Suprapubic skin (tissue), 4 donors: ENCODE data around the gene MTSS2. TPM values are rescaled to one million over a fixed set of nuclear protein-coding genes. Genes with fewer than 3 reads are reported as not detected.

Experiments used
- DNase-seq, 2 donors: peaks; one replicate each; pipeline ENCODE4 v3.0.0-alpha.2; 2019; ENCODE audit warnings: low spot score in 2 of 2
- H3K27ac ChIP-seq: fragments of 200-600 bp; sonication (generic); one replicate; pipeline ENCODE4 v1.5.1; 2019
- H3K27me3 ChIP-seq: fragments of 200-600 bp; sonication (generic); one replicate; pipeline ENCODE4 v1.5.1; 2019
- H3K36me3 ChIP-seq: fragments of 200-600 bp; sonication (generic); one replicate; pipeline ENCODE4 v1.5.1; 2019
- H3K4me1 ChIP-seq: fragments of 200-600 bp; sonication (generic); one replicate; pipeline ENCODE4 v1.5.1; 2019
- H3K4me3 ChIP-seq: fragments of 200-600 bp; sonication (generic); one replicate; pipeline ENCODE4 v1.5.1; 2019; ENCODE audit warnings: mild to moderate bottlenecking
- H3K9me3 ChIP-seq: fragments of 200-600 bp; sonication (generic); one replicate; pipeline ENCODE4 v1.5.1; 2019
- CTCF ChIP-seq, 2 donors: fragments of 200-600 bp in 1 of 2; fragments of 450-650 bp in 1 of 2; sonication (generic) in 1 of 2; IDR thresholded peaks; one replicate each; pipeline ENCODE4 v1.5.1; 2016 to 2019; ENCODE audit warnings: antibody characterized with exemption in 2 of 2, mild to moderate bottlenecking in 1 of 2, moderate library complexity in 1 of 2
- EP300 ChIP-seq: sonication (generic); formaldehyde crosslinking; IDR thresholded peaks from one replicate; pipeline ENCODE4 v1.6.1; 2017; ENCODE audit warnings: antibody characterized with exemption
- POLR2A ChIP-seq, 2 donors: fragments of 450-650 bp; IDR thresholded peaks; one replicate each; pipeline ENCODE4 v1.6.1; 2017; ENCODE audit warnings: antibody characterized with exemption in 2 of 2, mild to moderate bottlenecking in 2 of 2, moderate library complexity in 2 of 2
- POLR2AphosphoS5 ChIP-seq, 3 donors: sonication (generic); formaldehyde crosslinking; IDR thresholded peaks; one replicate each; pipeline ENCODE4 v1.6.1; 2017; ENCODE audit warnings: antibody characterized with exemption in 3 of 3
- WGBS: methylation state at CpG from one replicate; pipeline ENCODE4 v1.1.5; 2018; 5-methylcytosine and 5-hydroxymethylcytosine counted together
- total RNA-seq, 4 donors: library from RNA; depleted of rRNA; stranded (reverse); fragments of >200 nt; gene quantifications; one replicate each; pipeline ENCODE4 v1.1.0, GENCODE V29; 2016

MTSS2 gene
- total RNA-seq, 4 donors from 2014 or later: 30.1 to 58.7 (median 42.6) TPM

- H3K4me3 ChIP-seq: no peak overlapping the region
- WGBS: 76% methylated on average over 5 of the region's 5 CpGs
- no peaks in the 10 kb centered on the region for H3K9me3 ChIP-seq
- TF ChIP-seq POLR2AphosphoS5 (IDR thresholded peaks at IDR 0.05) (no peak), EP300 (no peak), POLR2A (IDR thresholded peaks at IDR 0.05) (no peak), CTCF (IDR thresholded peaks at IDR 0.05) (no peak)
- peaks cover 9% of the 10 kb centered on the region for H3K4me1 ChIP-seq
- no peak overlapping the region for H3K27ac ChIP-seq
- no peak for DNase-seq
- H3K27me3 ChIP-seq: no peaks in the 10 kb centered on the region
- H3K36me3 ChIP-seq: peaks cover 25% of the 10 kb centered on the region
Observed at GRCh38 chr16:70658921-70659320, 26.9 kb downstream of the MTSS2 start.

DNA sequence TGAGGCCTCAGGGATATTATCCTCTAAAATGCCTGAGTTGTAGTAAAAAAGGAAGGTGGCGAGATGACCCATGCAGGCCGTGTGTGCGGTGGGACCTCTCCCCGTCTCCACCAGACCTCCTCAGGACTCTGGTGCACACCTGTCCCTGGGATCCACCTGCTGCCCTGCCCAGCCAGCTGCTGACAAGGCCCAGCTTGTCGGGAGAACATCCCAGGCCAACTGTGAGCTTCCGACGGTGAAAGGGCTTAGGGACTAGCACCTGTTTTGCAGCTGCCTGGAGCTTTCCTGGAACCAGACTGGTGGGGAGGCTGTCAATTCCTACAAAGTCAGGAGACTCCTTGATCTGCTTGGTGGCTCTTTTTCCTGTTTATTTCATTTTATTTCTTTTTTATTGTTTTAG is 27.9 kb downstream of the MTSS2 start:
- Histone ChIP-seq H3K9me3 (no peaks in the 10 kb centered on the region), H3K36me3 (peaks cover 15% of the 10 kb centered on the region), H3K27ac (no peak overlapping the region), H3K4me3 (no peak overlapping the region), H3K4me1 (peaks cover 17% of the 10 kb centered on the region), H3K27me3 (no peaks in the 10 kb centered on the region)
- no peak for DNase-seq
- TF ChIP-seq POLR2AphosphoS5 (IDR thresholded peaks at IDR 0.05) (no peak), POLR2A (IDR thresholded peaks at IDR 0.05) (no peak), EP300 (no peak), CTCF (IDR thresholded peaks at IDR 0.05) (no peak)
- whole genome bisulfite sequencing: 74% methylated on average over 7 of the region's 7 CpGs

DNA sequence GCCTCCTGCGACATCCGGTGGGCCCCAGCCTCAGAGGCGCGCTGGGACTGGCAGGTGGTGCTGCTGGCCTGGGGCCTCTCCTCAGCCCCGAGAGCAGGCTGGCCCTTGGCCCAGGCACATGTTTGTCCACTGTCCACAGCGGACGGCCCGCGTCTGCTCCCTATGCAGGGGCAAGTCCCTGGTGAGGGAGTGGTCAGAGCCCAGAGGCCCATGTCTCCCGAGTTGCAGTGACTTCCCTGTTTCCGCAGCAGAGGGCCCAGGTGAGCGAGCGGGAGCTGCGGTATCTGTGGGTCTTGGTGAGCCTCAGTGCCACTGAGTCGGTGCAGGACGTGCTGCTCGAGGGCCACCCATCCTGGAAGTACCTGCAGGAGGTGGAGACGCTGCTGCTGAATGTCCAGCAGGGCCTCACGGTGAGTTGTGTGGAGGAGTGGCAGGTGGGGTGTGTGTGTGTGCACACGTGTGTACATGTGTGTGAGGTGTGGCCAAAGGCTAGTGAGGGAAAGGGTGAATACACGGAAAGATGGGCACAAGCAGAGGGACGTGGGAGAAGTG is 29.1 kb downstream of the MTSS2 start:
- WGBS: 75% methylated on average over 8 of the region's 22 CpGs

DNA sequence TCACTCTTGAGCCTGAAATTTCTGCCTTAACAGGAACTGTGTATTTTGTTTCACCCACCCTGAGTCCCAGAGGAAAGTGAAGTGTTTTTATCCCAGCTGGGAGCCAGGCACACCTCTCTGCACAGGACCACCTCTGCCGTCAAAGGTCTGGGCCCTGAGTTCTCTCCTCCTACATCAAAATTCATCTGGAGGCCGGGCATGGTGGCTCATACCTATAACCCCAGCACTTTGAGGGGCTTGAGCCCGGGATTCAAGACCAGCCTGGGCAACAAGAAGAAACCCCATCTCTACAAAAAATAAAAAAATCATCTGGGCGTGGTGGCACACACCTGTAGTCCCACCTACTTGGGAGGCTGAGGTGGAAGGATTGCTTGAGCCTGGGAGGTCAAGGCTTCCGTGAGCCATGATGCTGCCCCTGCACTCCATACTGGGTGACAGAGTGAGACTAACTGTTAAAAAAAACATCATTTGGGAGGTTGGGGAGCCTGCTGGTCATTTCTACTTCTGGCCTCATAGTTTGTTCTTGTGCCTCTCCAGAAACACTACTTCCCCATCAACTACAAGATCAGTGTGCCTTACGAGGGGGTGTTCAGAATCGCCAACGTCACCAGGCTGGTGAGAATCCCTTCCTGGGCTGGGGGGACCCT is 29.7 kb downstream of the MTSS2 start:
- no peak for DNase-seq
- Histone ChIP-seq H3K4me3 (no peak overlapping the region), H3K27me3 (no peaks in the 10 kb centered on the region), H3K36me3 (peaks cover 4% of the 10 kb centered on the region), H3K9me3 (no peaks in the 10 kb centered on the region), H3K4me1 (peaks cover 14% of the 10 kb centered on the region), H3K27ac (no peak overlapping the region)
- no peak for TF ChIP-seq CTCF (IDR thresholded peaks at IDR 0.05)
- TF ChIP-seq POLR2AphosphoS5 (IDR thresholded peaks at IDR 0.05): no peak
- WGBS: 90% methylated on average over 5 of the region's 8 CpGs

More for the DNA sequence above, 29.1 kb downstream of the MTSS2 start:
- Histone ChIP-seq H3K27me3 (no peaks in the 10 kb centered on the region), H3K9me3 (no peaks in the 10 kb centered on the region), H3K4me3 (no peak overlapping the region), H3K27ac (no peak overlapping the region), H3K4me1 (peaks cover 14% of the 10 kb centered on the region), H3K36me3 (peaks cover 4% of the 10 kb centered on the region)
- DNase-seq: no peak
- TF ChIP-seq CTCF (IDR thresholded peaks at IDR 0.05) (no peak), POLR2AphosphoS5 (IDR thresholded peaks at IDR 0.05) (no peak), EP300 (no peak), POLR2A (IDR thresholded peaks at IDR 0.05) (no peak)

GRCh38 chr16:70653809-70654771 is 31.8 kb downstream of the MTSS2 start:
- TF ChIP-seq POLR2AphosphoS5 (IDR thresholded peaks at IDR 0.05) (peak in 1 of 3 donors; percentile 46), CTCF (IDR thresholded peaks at IDR 0.05) (peak; percentile 79 to 94), POLR2A (IDR thresholded peaks at IDR 0.05) (no peak)
- peaks cover 4% of the 10 kb centered on the region for H3K36me3 ChIP-seq
- WGBS: 11% methylated on average over 21 of the region's 35 CpGs
- peak overlapping the region; percentile 27 for H3K4me3 ChIP-seq
- no peaks in the 10 kb centered on the region for H3K9me3 ChIP-seq
- DNase-seq: peak in 1 of 2 donors; percentile 90
- H3K27ac ChIP-seq: peak overlapping the region; percentile 53
- H3K4me1 ChIP-seq: peaks cover 14% of the 10 kb centered on the region
- no peaks in the 10 kb centered on the region for H3K27me3 ChIP-seq
